Cardiac fibroblast (primary cell): ENCODE results near the gene TMEM267.
A peak's percentile ranks its signal among the peaks of the same experiment; 100 is the strongest.
"Not testable (repeated sequence)": the region's sequence is repeated elsewhere in the genome, so short reads cannot be mapped to it uniquely, and the experiment has no call there.

Source experiments
- DNase-seq, 2 donors: peaks; one replicate each; pipeline versions ENCODE4 v3.0.0 to v3.0.0-alpha.2; 2010; ENCODE audit warnings: low read depth in 2 of 2
- H3K4me3 ChIP-seq, 2 donors: replicated peaks in 1 of 2; 1 replicate in 1 of 2; 2 replicates in 1 of 2; pipeline ENCODE4 v1.5.1; 2011; ENCODE audit warnings: low read depth in 2 of 2, low read length in 2 of 2, mild to moderate bottlenecking in 2 of 2, moderate library complexity in 1 of 2
- CTCF ChIP-seq: IDR thresholded peaks from one replicate; pipeline ENCODE4 v1.5.1; 2011; ENCODE audit warnings: low read depth, mild to moderate bottlenecking, low read length, inconsistent platforms

The TMEM267 gene

GRCh38 chr5:43485406-43485805 lies 1.7 kb upstream of the TMEM267 start:
- peak in 1 of 2 donors; percentile 4 for DNase-seq
- H3K4me3 ChIP-seq, result no peak overlapping the region
- TF ChIP-seq CTCF, result no peak

- peak overlapping the region; percentile 78 to 81 for H3K4me3 ChIP-seq
- DNase-seq, result peak; percentile 87 to 90
- peak; percentile 56 for TF ChIP-seq CTCF
Measured at GRCh38 chr5:43484106-43484849, 613 bp upstream of the TMEM267 start.

GRCh38 chr5:43482490-43483297 lies 971 bp downstream of the TMEM267 start:
- peak overlapping the region; percentile 78 to 81 for H3K4me3 ChIP-seq
- no peak for TF ChIP-seq CTCF
- DNase-seq, result peak; percentile 25 to 59

- no peak for DNase-seq
- no peak overlapping the region for H3K4me3 ChIP-seq
- TF ChIP-seq CTCF, result no peak
Measured at GRCh38 chr5:43469671-43470391, 13.8 kb downstream of the TMEM267 start.

GRCh38 chr5:43467100-43467499 lies 16.6 kb downstream of the TMEM267 start:
- DNase-seq, result no peak
- TF ChIP-seq CTCF, result no peak
- no peak overlapping the region for H3K4me3 ChIP-seq

GRCh38 chr5:43465455-43465854 lies 18.2 kb downstream of the TMEM267 start:
- H3K4me3 ChIP-seq, DNase-seq: not testable (repeated sequence)

GRCh38 chr5:43461066-43461465 lies 22.6 kb downstream of the TMEM267 start:
- H3K4me3 ChIP-seq, result no peak overlapping the region
- no peak for TF ChIP-seq CTCF
- DNase-seq, result no peak
